PC-3 (cell line): ENCODE measurements around the gene SPDEF. TPM values are rescaled to one million over a fixed set of nuclear protein-coding genes. Genes with fewer than 3 reads are reported as not detected.

ENCODE experiments used
- ATAC-seq: fragments of 200-7000 bp; cut with Tn5 transposase; 2 replicates; pipeline ENCODE4 v1.9.1; 2020; ENCODE audit warnings: mild to moderate bottlenecking, moderate library complexity
- BruUV-seq: library from RNA; stranded (reverse); fragments of 400-500 nt; replicated peaks from 2 replicates; lab custom pipeline; 2021; lab: Mats Ljungman, UMichigan
- CTCF ChIA-PET: fragments of 300-600 bp; sonication (Branson Sonifier 250); formaldehyde crosslinking; loops from one replicate; lab custom pipeline; 2022; ENCODE audit warnings: antibody characterized with exemption; lab: Charles Lee
- POLR2A ChIA-PET: fragments of 300-600 bp; sonication (Branson Sonifier 250); formaldehyde crosslinking; loops from one replicate; lab custom pipeline; 2022; ENCODE audit warnings: antibody characterized with exemption; ENCODE audit not compliant: unreplicated experiment; lab: Charles Lee
- DNase-seq: peaks from one replicate; pipeline ENCODE4 v3.0.0-alpha.2; 2015
- H2AFZ ChIP-seq: fragments of 300-600 bp; sonication (generic); 2 replicates; pipeline ENCODE4 v1.6.0; 2016; ENCODE audit warnings: antibody characterized with exemption, low read length
- H3F3A ChIP-seq: fragments of 300-600 bp; sonication (generic); one replicate; pipeline ENCODE4 v1.6.0; 2017; ENCODE audit warnings: antibody characterized with exemption, low read length, control low read depth, mild to moderate bottlenecking; ENCODE audit not compliant: unreplicated experiment
- H3K27ac ChIP-seq: fragments of 300-600 bp; sonication (generic); 2 replicates; pipeline ENCODE4 v1.5.1; 2016; ENCODE audit warnings: mild to moderate bottlenecking, low read length
- H3K27me3 ChIP-seq: fragments of 300-600 bp; sonication (generic); 2 replicates; pipeline ENCODE4 v1.6.1; 2016; ENCODE audit warnings: low read length, mixed read lengths
- H3K36me3 ChIP-seq: fragments of 300-600 bp; sonication (generic); 2 replicates; pipeline ENCODE4 v1.6.1; 2016; ENCODE audit warnings: low read depth, mixed run types, low read length, mixed read lengths
- H3K4me1 ChIP-seq: fragments of 300-600 bp; sonication (generic); 2 replicates; pipeline ENCODE4 v1.5.1; 2016; ENCODE audit warnings: low read length; ENCODE audit not compliant: insufficient read depth
- H3K4me2 ChIP-seq: fragments of 300-600 bp; sonication (generic); 2 replicates; pipeline ENCODE4 v1.6.0; 2016; ENCODE audit warnings: low read length
- H3K4me3 ChIP-seq: fragments of 300-600 bp; sonication (generic); 2 replicates; pipeline ENCODE4 v1.5.1; 2016; ENCODE audit warnings: mild to moderate bottlenecking, low read length, mixed read lengths
- H3K79me2 ChIP-seq: fragments of 300-600 bp; sonication (generic); 2 replicates; pipeline ENCODE4 v1.6.1; 2017; ENCODE audit warnings: low read length, mixed read lengths
- H3K9ac ChIP-seq: fragments of 300-600 bp; sonication (generic); 2 replicates; pipeline ENCODE4 v1.6.0; 2016; ENCODE audit warnings: mild to moderate bottlenecking, low read length
- H3K9me2 ChIP-seq: fragments of 300-600 bp; sonication (generic); replicated peaks from 2 replicates; pipeline ENCODE4 v1.6.1; 2016; ENCODE audit warnings: mixed run types, low read length, mixed read lengths
- H3K9me3 ChIP-seq: fragments of 300-600 bp; sonication (generic); 2 replicates; pipeline ENCODE4 v1.6.1; 2016; ENCODE audit warnings: low read length, mixed read lengths
- H4K20me1 ChIP-seq: fragments of 300-600 bp; sonication (generic); 2 replicates; pipeline ENCODE4 v1.6.1; 2016; ENCODE audit warnings: low read length, mixed read lengths
- EZH2 ChIP-seq: fragments of 300-600 bp; sonication (generic); IDR thresholded peaks from one replicate; pipeline ENCODE4 v1.6.1; 2017; ENCODE audit warnings: antibody characterized with exemption, mild to moderate bottlenecking, low read length; ENCODE audit not compliant: unreplicated experiment
- EZH2phosphoT487 ChIP-seq: fragments of 300-600 bp; sonication (generic); IDR thresholded peaks from 2 replicates; pipeline ENCODE4 v1.6.1; 2018; ENCODE audit warnings: mild to moderate bottlenecking, antibody characterized with exemption, low read length, borderline replicate concordance
- intact Hi-C: fragments of 100-400 bp; cut with micrococcal nuclease; formaldehyde crosslinking; loops from 2 replicates; pipeline ENCODE4 v1.9.0; 2023
- total RNA-seq: library from RNA; depleted of rRNA; stranded (reverse); fragments of >200 nt; gene quantifications from 2 replicates; pipeline ENCODE4 v1.2.3, GENCODE V29; 2014
- TF ChIP-seq, protein P1 (sequence below): fragments of 300-600 bp; sonication (generic); conservative IDR thresholded peaks from 2 replicates; pipeline ENCODE4 v1.5.1; 2017; ENCODE audit warnings: antibody characterized with exemption, low read depth, mild to moderate bottlenecking, low read length

Gene SPDEF
- total RNA-seq, 1 experiment from 2014 or later = 190 TPM

DNA sequence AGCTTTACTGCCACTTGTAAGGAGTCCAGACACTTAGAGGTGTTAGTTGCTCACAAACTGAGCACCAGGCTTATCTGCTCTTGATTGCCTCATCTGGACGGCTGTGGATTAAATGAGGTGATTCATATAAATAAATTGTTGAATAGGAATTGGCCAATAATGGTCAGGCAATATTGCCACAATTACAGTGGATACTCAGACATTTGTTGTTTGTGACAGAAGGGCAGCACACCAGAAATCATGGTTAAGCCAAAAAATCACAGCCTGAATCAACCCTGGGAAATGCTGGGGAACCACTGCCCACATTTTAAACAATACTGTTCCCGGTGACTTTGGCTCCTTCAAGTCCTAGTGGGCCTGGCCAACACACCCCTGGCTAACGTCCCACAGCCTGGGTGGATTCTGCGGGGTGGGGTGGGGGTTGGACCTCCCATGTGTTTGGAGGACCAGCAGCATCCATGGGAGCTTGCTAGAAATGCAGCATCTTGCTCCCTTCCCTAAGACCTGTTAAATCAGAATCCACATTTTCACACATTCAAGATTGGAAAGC lies 29.5 kb upstream of the SPDEF start:
- Histone ChIP-seq H3K27ac (no peak overlapping the region), H3K27me3 (no peaks in the 10 kb centered on the region), H3K4me2 (no peak overlapping the region), H3F3A (no peaks in the 10 kb centered on the region), H3K36me3 (no peaks in the 10 kb centered on the region), H3K79me2 (peaks cover 4% of the 10 kb centered on the region; the same call in 1 of the 2 replicates), H2AFZ (no peak overlapping the region), H3K9me2 (no peaks in the 10 kb centered on the region), H3K4me1 (no peaks in the 10 kb centered on the region), H3K9ac (no peak overlapping the region), H3K4me3 (no peak overlapping the region), H3K9me3 (no peaks in the 10 kb centered on the region), H4K20me1 (no peaks in the 10 kb centered on the region)
- intact Hi-C loops = no loop called here
- ChIA-PET POLR2A (no interaction called here), CTCF (no interaction called here)
- no peak for DNase-seq
- ATAC-seq = no peak
- no peak for TF ChIP-seq EZH2
- no peak for TF ChIP-seq EZH2phosphoT487
- TF ChIP-seq, protein P1, sequence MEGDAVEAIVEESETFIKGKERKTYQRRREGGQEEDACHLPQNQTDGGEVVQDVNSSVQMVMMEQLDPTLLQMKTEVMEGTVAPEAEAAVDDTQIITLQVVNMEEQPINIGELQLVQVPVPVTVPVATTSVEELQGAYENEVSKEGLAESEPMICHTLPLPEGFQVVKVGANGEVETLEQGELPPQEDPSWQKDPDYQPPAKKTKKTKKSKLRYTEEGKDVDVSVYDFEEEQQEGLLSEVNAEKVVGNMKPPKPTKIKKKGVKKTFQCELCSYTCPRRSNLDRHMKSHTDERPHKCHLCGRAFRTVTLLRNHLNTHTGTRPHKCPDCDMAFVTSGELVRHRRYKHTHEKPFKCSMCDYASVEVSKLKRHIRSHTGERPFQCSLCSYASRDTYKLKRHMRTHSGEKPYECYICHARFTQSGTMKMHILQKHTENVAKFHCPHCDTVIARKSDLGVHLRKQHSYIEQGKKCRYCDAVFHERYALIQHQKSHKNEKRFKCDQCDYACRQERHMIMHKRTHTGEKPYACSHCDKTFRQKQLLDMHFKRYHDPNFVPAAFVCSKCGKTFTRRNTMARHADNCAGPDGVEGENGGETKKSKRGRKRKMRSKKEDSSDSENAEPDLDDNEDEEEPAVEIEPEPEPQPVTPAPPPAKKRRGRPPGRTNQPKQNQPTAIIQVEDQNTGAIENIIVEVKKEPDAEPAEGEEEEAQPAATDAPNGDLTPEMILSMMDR = no peak
- no TSS peak for BruUV-seq

- no peaks in the 10 kb centered on the region for H3K79me2 ChIP-seq
- TF ChIP-seq EZH2phosphoT487 (no peak), EZH2 (no peak)
- TF ChIP-seq, protein P1 = no peak
- H3K27ac ChIP-seq = no peak overlapping the region
- no peaks in the 10 kb centered on the region for H3K9me2 ChIP-seq
- no peaks in the 10 kb centered on the region for H3K36me3 ChIP-seq
- ChIA-PET POLR2A (no interaction called here), CTCF (no interaction called here)
- no peaks in the 10 kb centered on the region for H3K27me3 ChIP-seq
- DNase-seq (no peak), ATAC-seq (no peak)
- no peak overlapping the region for H3K9ac ChIP-seq
- intact Hi-C loops = no loop called here
- no peak overlapping the region for H2AFZ ChIP-seq
- H3K4me3 ChIP-seq = no peak overlapping the region
- H3K9me3 ChIP-seq = no peaks in the 10 kb centered on the region
- no TSS peak for BruUV-seq
- no peaks in the 10 kb centered on the region for H3K4me1 ChIP-seq
- H3K4me2 ChIP-seq = no peak overlapping the region
- H4K20me1 ChIP-seq = no peaks in the 10 kb centered on the region
- no peaks in the 10 kb centered on the region for H3F3A ChIP-seq
Measured at GRCh38 chr6:34585108-34585507, 29.0 kb upstream of the SPDEF start.

DNA sequence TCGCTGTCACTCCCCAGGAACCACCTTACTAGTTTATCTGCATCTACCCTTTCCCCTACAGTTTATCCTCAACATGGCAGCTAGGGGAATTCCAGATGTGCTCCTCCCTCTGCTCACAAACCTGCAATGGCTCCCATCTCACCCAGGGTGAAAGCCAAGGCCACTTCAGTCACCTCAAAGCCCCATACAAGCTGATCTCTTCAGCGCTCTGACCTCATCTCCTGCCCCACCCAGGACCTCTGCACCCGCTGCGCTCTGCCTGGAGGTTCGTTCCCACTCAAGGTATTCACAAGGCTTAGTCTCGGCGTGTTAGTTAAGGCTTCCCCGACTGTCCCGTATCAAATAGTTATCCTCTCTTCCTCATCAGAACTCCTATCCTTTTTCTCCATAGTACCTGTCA lies 28.6 kb upstream of the SPDEF start:
- intact Hi-C loops = no loop called here
- no peak overlapping the region for H3K9ac ChIP-seq
- ATAC-seq = no peak
- no peak for DNase-seq
- no peaks in the 10 kb centered on the region for H4K20me1 ChIP-seq
- no peak overlapping the region for H2AFZ ChIP-seq
- TF ChIP-seq EZH2phosphoT487 = no peak
- TF ChIP-seq, protein P1 = no peak
- TF ChIP-seq EZH2 = no peak
- no peaks in the 10 kb centered on the region for H3K4me1 ChIP-seq
- no peaks in the 10 kb centered on the region for H3K79me2 ChIP-seq
- no peaks in the 10 kb centered on the region for H3F3A ChIP-seq
- POLR2A ChIA-PET = no interaction called here
- CTCF ChIA-PET = no interaction called here
- H3K9me3 ChIP-seq = no peaks in the 10 kb centered on the region
- no peak overlapping the region for H3K27ac ChIP-seq
- H3K27me3 ChIP-seq = no peaks in the 10 kb centered on the region
- H3K4me3 ChIP-seq = no peak overlapping the region
- no peak overlapping the region for H3K4me2 ChIP-seq
- no peaks in the 10 kb centered on the region for H3K36me3 ChIP-seq
- H3K9me2 ChIP-seq = no peaks in the 10 kb centered on the region
- BruUV-seq = no TSS peak
